K562 (cell line): ENCODE measurements around the gene CD244. TPM values are rescaled to one million over a fixed set of nuclear protein-coding genes. Genes with fewer than 3 reads are reported as not detected.
A peak's percentile ranks its signal among the peaks of the same experiment; 100 is the strongest.

ENCODE experiments used
- ATAC-seq: fragments of 200-7000 bp; cut with Tn5 transposase; 3 replicates; pipeline ENCODE4 v1.9.1; 2020; ENCODE audit warnings: moderate library complexity
- BruUV-seq: library from RNA; stranded (reverse); fragments of 400-500 nt; replicated peaks from 2 replicates; lab custom pipeline; 2021; lab: Mats Ljungman, UMichigan
- CTCF ChIA-PET: fragments of 300-600 bp; formaldehyde crosslinking; extraction: SDS; loops from one replicate; lab custom pipeline; 2021; ENCODE audit warnings: low intra/inter-chr PET ratio; lab: Yijun Ruan, JAX
- POLR2A ChIA-PET: fragments of 300-600, 350-650 bp; sonication (Branson Sonifier 250); formaldehyde crosslinking; extraction: SDS; loops from one replicate; lab custom pipeline; 2021; ENCODE audit warnings: antibody characterized with exemption, inconsistent platforms; lab: Yijun Ruan, JAX
- DNase-seq, 4 experiments: peaks; one replicate each; pipeline versions ENCODE4 v3.0.0 to v3.0.0-alpha.2; 2011 to 2018; ENCODE audit warnings: low spot score in 3 of 4, mixed read lengths in 3 of 4; ENCODE audit errors: extremely low read depth in 1 of 4
- FAIRE-seq: peaks from 2 replicates; lab custom pipeline; 2011; peaks lifted over from hg19 to GRCh38; lab: Jason Lieb, UNC
- H2AFZ ChIP-seq: 2 replicates; pipeline ENCODE4 v1.6.0; 2011; ENCODE audit warnings: low read depth, low read length, control low read depth, inconsistent platforms
- H3K27ac ChIP-seq: fragments of 200-600 bp; 3 replicates; pipeline ENCODE4 v1.8.0; 2011; ENCODE audit warnings: low read depth, mild to moderate bottlenecking, control low read depth, inconsistent platforms, low read length, moderate library complexity, mixed read lengths; ENCODE audit errors: extremely low read depth
- H3K27me3 ChIP-seq, 2 experiments: fragments of 300-600 bp in 1 of 2; 2 replicates in 1 of 2; 3 replicates in 1 of 2; pipeline versions ENCODE4 v1.6.0 to v1.8.0; 2011; ENCODE audit warnings: inconsistent platforms in 2 of 2, low read length in 2 of 2, mild to moderate bottlenecking in 1 of 2, mixed read lengths in 1 of 2, moderate library complexity in 1 of 2; ENCODE audit not compliant: control insufficient read depth in 2 of 2, insufficient read depth in 2 of 2
- H3K36me3 ChIP-seq: fragments of 300-600 bp; 3 replicates; pipeline ENCODE4 v1.8.0; 2011; ENCODE audit warnings: mild to moderate bottlenecking, low read length, inconsistent platforms; ENCODE audit not compliant: control insufficient read depth, insufficient read depth
- H3K4me1 ChIP-seq, 2 experiments: fragments of 200-600 bp in 1 of 2; replicated peaks in 1 of 2; 2 replicates in 1 of 2; 3 replicates in 1 of 2; pipeline versions ENCODE4 v1.5.1 to v1.8.0; 2011; ENCODE audit warnings: inconsistent platforms in 2 of 2, low read length in 2 of 2, mild to moderate bottlenecking in 1 of 2, mixed read lengths in 1 of 2, moderate library complexity in 1 of 2; ENCODE audit not compliant: control insufficient read depth in 2 of 2, insufficient read depth in 2 of 2
- H3K4me2 ChIP-seq: 2 replicates; pipeline ENCODE4 v1.6.1; 2011; ENCODE audit warnings: low read length, control low read depth, inconsistent platforms, mixed read lengths; ENCODE audit not compliant: insufficient read depth
- H3K4me3 ChIP-seq: fragments of 200-600 bp; sonication (generic), shearing (Covaris generic); 2 replicates; pipeline ENCODE4 v1.5.1; 2016; ENCODE audit warnings: control low read depth, inconsistent platforms
- H3K79me2 ChIP-seq: fragments of 200-600 bp; 3 replicates; pipeline ENCODE4 v1.8.0; 2011; ENCODE audit warnings: low read length, inconsistent platforms; ENCODE audit not compliant: control insufficient read depth, insufficient read depth
- H3K9ac ChIP-seq, 2 experiments: 2 replicates each; pipeline versions ENCODE4 v1.6.0 to v1.6.1; 2011; ENCODE audit warnings: low read depth in 2 of 2, low read length in 2 of 2, control low read depth in 1 of 2, inconsistent platforms in 1 of 2, mild to moderate bottlenecking in 1 of 2, mixed read lengths in 1 of 2; ENCODE audit not compliant: insufficient read depth in 1 of 2
- H3K9me1 ChIP-seq: one replicate; pipeline ENCODE4 v1.6.0; 2011; ENCODE audit warnings: inconsistent platforms, mild to moderate bottlenecking, low read length, moderate library complexity; ENCODE audit not compliant: control insufficient read depth, insufficient read depth
- H3K9me3 ChIP-seq: replicated peaks from 2 replicates; pipeline ENCODE4 v1.5.1; 2011; ENCODE audit warnings: low read depth, low read length, inconsistent platforms; ENCODE audit not compliant: control insufficient read depth, insufficient read depth
- H4K20me1 ChIP-seq: replicated peaks from 2 replicates; pipeline ENCODE4 v1.6.1; 2011; ENCODE audit warnings: low read length, inconsistent platforms, mixed read lengths; ENCODE audit not compliant: control insufficient read depth, insufficient read depth
- ARID1B ChIP-seq: fragments of 450-650 bp; IDR thresholded peaks from 2 replicates; pipeline ENCODE4 v1.6.1; 2016; ENCODE audit warnings: antibody characterized with exemption, mild to moderate bottlenecking, inconsistent platforms
- ARNT ChIP-seq, 2 experiments: fragments of 450-650 bp; IDR thresholded peaks; 2 replicates each; pipeline ENCODE4 v1.6.1; 2016; ENCODE audit warnings: mild to moderate bottlenecking in 1 of 2
- ATF1 ChIP-seq, 2 experiments: fragments of 450-650 bp in 1 of 2; IDR thresholded peaks; 2 replicates each; pipeline ENCODE4 v1.6.1; 2016; ENCODE audit warnings: missing compliant biosample characterization in 1 of 2, missing genetic modification characterization in 1 of 2
- CBFA2T2 ChIP-seq: fragments of 450-650 bp; conservative IDR thresholded peaks from 2 replicates; pipeline ENCODE4 v1.6.1; 2017; ENCODE audit warnings: mild to moderate bottlenecking
- CBFA2T3 ChIP-seq: fragments of 450-650 bp; IDR thresholded peaks from 2 replicates; pipeline ENCODE4 v1.6.1; 2017
- CEBPB ChIP-seq: fragments of 450-650 bp; IDR thresholded peaks from 2 replicates; pipeline ENCODE4 v1.6.1; 2016; ENCODE audit warnings: missing genetic modification characterization, missing compliant biosample characterization
- FOS ChIP-seq: IDR thresholded peaks from 3 replicates; pipeline ENCODE4 v1.6.1; 2011; ENCODE audit not compliant: insufficient read length; ENCODE audit errors: extremely low read depth
- GATAD2A ChIP-seq: fragments of 450-650 bp; IDR thresholded peaks from 2 replicates; pipeline ENCODE4 v1.6.1; 2017
- POLR2AphosphoS5 ChIP-seq: IDR thresholded peaks from 2 replicates; pipeline ENCODE4 v1.6.1; 2011; ENCODE audit warnings: mild to moderate bottlenecking, low read depth, low read length, moderate library complexity; ENCODE audit not compliant: control insufficient read depth, insufficient read depth
- RBFOX2 ChIP-seq: fragments of 200-400 bp; formaldehyde crosslinking; IDR thresholded peaks from 2 replicates; pipeline ENCODE4 v1.6.1; 2017; ENCODE audit warnings: low read depth, mild to moderate bottlenecking, low read length, moderate library complexity
- SLC30A9 ChIP-seq: fragments of 250-450 bp; sonication (Bioruptor Pico); IDR thresholded peaks from 2 replicates; pipeline ENCODE4 v1.8.0; 2022; ENCODE audit warnings: mild to moderate bottlenecking, moderate library complexity
- STAT5B ChIP-seq: fragments of 250-450 bp; sonication (Bioruptor Pico); IDR thresholded peaks from 2 replicates; pipeline ENCODE4 v1.8.0; 2021; ENCODE audit warnings: mild to moderate bottlenecking, inconsistent platforms
- YY1 ChIP-seq, 3 experiments: IDR thresholded peaks; 2 replicates each; pipeline ENCODE4 v1.6.1; 2011; ENCODE audit warnings: low read length in 2 of 3, mild to moderate bottlenecking in 2 of 3, moderate library complexity in 2 of 3, borderline replicate concordance in 1 of 3, control low read depth in 1 of 3, low read depth in 1 of 3; ENCODE audit not compliant: insufficient read depth in 3 of 3, insufficient replicate concordance in 2 of 3, control insufficient read depth in 1 of 3, insufficient read length in 1 of 3; ENCODE audit errors: extremely low read depth in 1 of 3
- ZBTB9 ChIP-seq: fragments of 450-650 bp; formaldehyde crosslinking; IDR thresholded peaks from 2 replicates; pipeline ENCODE4 v1.4.0; 2020; ENCODE audit warnings: mild to moderate bottlenecking, moderate library complexity
- ZNF717 ChIP-seq: fragments of 250-450 bp; sonication (Bioruptor Pico); IDR thresholded peaks from 2 replicates; pipeline ENCODE4 v1.5.0; 2021
- ZSCAN32 ChIP-seq: fragments of 450-650 bp; formaldehyde crosslinking; IDR thresholded peaks from 2 replicates; pipeline ENCODE4 v1.4.0; 2020; ENCODE audit warnings: mild to moderate bottlenecking, moderate library complexity
- WGBS: fragments of 100-300 bp; shearing (Covaris generic); methylation state at CpG from one replicate; pipeline ENCODE4 v1.1.6; 2016; ENCODE audit warnings: low coverage, mixed read lengths; ENCODE audit not compliant: insufficient coverage; ENCODE audit errors: missing lambda C conversion rate; 5-methylcytosine and 5-hydroxymethylcytosine counted together
- in situ Hi-C: fragments of 300-500 bp; cut with MboI; formaldehyde crosslinking; loops from 4 replicates; pipeline ENCODE4 v1.15.0; 2018; ENCODE audit warnings: inconsistent platforms, mixed read lengths
- intact Hi-C: fragments of 100-400 bp; cut with micrococcal nuclease; formaldehyde crosslinking; loops from 2 replicates; pipeline ENCODE4 v1.14.2; 2022
- polyA plus RNA-seq, 8 experiments: library from polyadenylated mRNA; depleted of rRNA in 4 of 8; stranded (reverse) in 5 of 8; unstranded in 3 of 8; fragments of >200 nt; fragmentation: Nextera tagmentation in 2 of 8; fragmentation: Illumina TruSeq in 1 of 8; extraction: Ambion mirVana in 2 of 8; extraction: Trizol in 1 of 8; gene quantifications; 2 replicates each; pipeline versions ENCODE4 v1.2.1 to v1.2.3, GENCODE V29; 2011 to 2014; ENCODE audit warnings: inconsistent platforms in 1 of 8, missing spikeins in 1 of 8
- total RNA-seq, 7 experiments: library from RNA; depleted of rRNA in 6 of 7; stranded (reverse); fragments of >200 nt in 6 of 7; fragmentation: Illumina TruSeq in 2 of 7; extraction: Trizol in 2 of 7; gene quantifications; 2 replicates each; pipeline versions ENCODE4 v1.2.1 to v1.2.3, GENCODE V29; 2011 to 2021; ENCODE audit warnings: low replicate concordance in 1 of 7

Gene CD244
- total and polyA plus RNA-seq, 9 of the 15 experiments (the other 6 are each of a cell fraction or from before 2014, with no cell fraction given), result not detected

GRCh38 chr1:160858097-160858496 is 4.6 kb downstream of the CD244 start:
- WGBS, result 3% methylated on average over 4 of the region's 4 CpGs
- Histone ChIP-seq H3K9me3 (no peaks in the 10 kb centered on the region), H3K4me3 (no peak overlapping the region), H3K36me3 (no peaks in the 10 kb centered on the region), H2AFZ (no peak overlapping the region), H3K9me1 (no peaks in the 10 kb centered on the region), H3K4me2 (no peak overlapping the region), H3K9ac (no peak overlapping the region), H4K20me1 (0 out of 2 replicates have a peak, but pooled peaks cover 2% of the 10 kb centered on the region), H3K27ac (no peak overlapping the region), H3K79me2 (no peaks in the 10 kb centered on the region), H3K4me1 (no peaks in the 10 kb centered on the region), H3K27me3 (peaks cover 2 to 29% of the 10 kb centered on the region in 2 experiments; a peak in 3 of 5 replicates)
- intact Hi-C loops (no loop called here), in situ Hi-C loops (no loop called here)
- ATAC-seq, result no peak
- ChIA-PET CTCF (no interaction called here), POLR2A (interaction anchor here (1.4 kb wide), 1 partner anchor 11 kb away, joined by 3 read pairs; no protein-coding TSS in a partner anchor)
- no peak for FAIRE-seq
- peak in 1 of 4 experiments; percentile 22 for DNase-seq
- no TSS peak for BruUV-seq
- TF ChIP-seq SLC30A9 (CRISPR knock-in tag) (no peak), ARNT (IDR thresholded peaks at IDR 0.05) (no peak), YY1 (IDR thresholded peaks at IDR 0.05; ENCODE audit: borderline replicate concordance in 1 of 3, control insufficient read depth in 1 of 3, extremely low read depth in 1 of 3, insufficient read depth in 3 of 3, insufficient read length in 1 of 3, insufficient replicate concordance in 2 of 3, low read depth in 1 of 3, low read length in 2 of 3) (no peak), CBFA2T3 (peak; percentile 72), CEBPB (no peak), ARID1B (0 out of 2 replicates have a peak, but pooled peaks have one; percentile 23), ZNF717 (CRISPR knock-in tag) (no peak), POLR2AphosphoS5 (0 out of 2 replicates have a peak, but pooled peaks have one; percentile 28), ZSCAN32 (no peak), CBFA2T2 (peak; percentile 48), FOS (no peak), STAT5B (no peak), GATAD2A (no peak), RBFOX2 (no peak), ATF1 (CRISPR knock-in tag; IDR thresholded peaks at IDR 0.05) (no peak), ATF1 (tag; IDR thresholded peaks at IDR 0.05) (no peak), ZBTB9 (CRISPR knock-in tag) (no peak)
